ENCODE measurements around the gene MRPL36.
"Not testable (repeated sequence)": the region's sequence is repeated elsewhere in the genome, so short reads cannot be mapped to it uniquely, and the experiment has no call there.

Gene MRPL36

DNA sequence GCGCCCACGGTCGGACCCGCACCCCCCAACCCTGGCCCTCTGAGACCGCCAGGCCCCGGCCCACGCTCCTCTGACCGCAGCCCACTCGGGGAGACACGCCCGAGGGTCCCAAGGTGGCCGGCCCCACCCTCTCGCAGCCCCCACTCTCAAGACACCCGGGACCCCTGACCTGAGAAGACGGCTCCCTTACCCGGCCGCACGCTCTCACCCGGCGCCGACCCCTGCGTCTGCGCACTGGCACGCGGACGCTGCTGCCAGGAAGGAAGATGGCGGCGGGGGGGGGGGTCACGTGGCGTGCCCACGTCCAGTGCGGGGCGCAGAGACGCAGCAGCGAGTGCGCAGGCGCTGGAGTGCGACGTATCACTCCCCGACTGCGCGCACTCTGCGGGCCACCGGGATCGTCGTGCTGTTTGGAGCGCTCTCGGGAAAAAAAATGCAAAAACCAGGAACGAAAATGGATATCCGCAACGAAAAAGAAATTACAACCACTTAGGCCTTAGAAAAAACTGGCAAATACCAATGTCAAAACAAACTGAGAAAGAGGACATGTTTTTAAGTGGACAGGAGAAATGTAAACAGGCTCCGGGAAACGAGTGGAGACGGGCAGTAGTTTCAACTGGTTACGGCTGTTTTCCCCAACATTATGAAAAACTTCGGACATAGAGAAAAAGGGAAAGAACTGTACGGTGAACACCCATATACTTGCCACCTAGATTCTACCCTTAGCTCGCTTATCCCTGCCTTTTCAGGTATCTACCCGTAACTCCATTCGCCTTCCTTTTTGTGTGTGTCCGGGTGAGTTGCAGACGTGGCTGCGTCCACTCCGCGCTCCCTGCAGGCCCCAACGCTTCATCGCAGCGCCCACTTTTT lies at the start of gene MRPL36:
Gene MRPL36 (minus strand): TSS at position 236 of the 870 bp plus-strand sequence. CDS start 902 bp downstream, outside the sequence.
- DNase-seq (ENCODE audit: low read depth), result peak; percentile 77

DNA sequence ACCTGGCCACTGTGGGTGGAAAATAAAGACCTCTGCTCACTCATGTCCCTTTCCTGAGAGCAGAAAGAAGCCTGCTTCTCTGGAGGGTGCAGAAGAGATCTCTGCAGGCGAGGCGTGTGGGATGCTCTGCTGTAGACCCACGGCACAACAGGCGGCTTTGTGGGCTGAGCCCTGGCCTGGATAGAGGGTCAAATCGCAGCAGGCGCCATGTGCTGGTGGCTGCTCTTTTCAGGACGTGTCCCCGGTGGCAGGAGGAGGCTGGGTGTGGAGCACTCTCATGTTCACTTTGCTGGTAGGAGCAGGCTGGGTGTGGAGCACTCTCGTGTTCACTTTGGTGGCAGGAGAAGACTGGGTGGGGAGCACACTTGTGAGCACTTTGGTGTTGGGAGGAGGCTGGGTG lies 48.0 kb upstream of the MRPL36 start:
- no peak for DNase-seq (ENCODE audit: low read depth)

DNA sequence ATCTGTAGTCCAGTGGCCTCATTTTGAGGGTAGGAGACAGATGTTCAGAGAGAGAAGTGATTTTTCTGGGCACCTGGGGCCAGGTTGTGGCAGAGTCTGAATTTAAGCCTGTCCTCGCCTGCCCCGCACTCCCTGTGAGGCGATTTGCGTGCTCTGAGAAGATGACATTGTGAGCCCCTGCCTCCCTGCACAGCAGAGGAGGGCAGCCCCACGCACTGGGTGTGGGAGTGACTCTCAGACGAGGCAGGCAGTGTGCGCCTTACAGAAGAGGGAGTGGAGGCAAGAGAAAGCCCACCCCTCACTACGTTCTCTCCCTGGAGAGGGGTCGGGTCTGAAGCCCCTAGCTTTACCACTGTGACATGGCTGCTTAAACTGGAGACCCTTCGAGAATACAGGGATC lies 47.4 kb upstream of the MRPL36 start:
- no peak for DNase-seq (ENCODE audit: low read depth)

DNA sequence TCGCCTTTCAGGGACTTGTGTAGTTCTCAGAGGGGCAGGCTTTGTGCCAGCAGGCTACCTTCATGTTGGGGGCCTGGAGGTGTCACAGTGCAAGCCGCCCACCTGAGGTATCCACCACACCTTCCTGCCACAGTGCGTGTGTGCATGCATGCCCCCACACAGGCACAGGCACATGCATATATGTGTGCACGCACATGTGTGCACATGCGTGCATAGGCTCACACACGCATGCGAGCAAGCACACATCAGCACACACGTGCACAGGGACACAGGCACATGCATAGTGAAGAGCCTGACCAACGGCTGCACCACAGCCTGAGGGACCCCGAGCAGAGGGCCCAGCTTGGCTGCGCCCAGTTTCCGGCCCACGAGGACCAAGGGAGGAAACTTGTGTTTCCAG lies 46.9 kb upstream of the MRPL36 start:
- DNase-seq (ENCODE audit: low read depth), result no peak

DNA sequence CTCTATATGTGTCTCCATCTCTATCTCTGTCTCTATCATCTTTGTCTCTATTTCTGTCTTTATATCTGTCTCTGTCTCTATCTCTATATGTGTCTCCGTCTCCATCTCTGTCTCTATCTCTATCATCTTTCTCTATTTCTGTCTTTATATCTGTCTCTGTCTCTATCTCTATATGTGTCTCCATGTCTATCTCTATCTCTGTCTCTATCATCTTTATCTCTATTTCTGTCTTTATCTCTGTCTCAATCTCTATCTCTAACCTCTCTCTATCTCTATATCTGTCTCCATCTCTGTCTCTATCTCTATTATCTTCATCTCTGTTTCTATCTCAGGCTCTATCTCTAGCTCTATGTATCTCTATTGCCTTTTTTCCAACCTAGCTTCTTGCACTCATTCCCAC lies 46.1 kb upstream of the MRPL36 start:
- no peak for DNase-seq (ENCODE audit: low read depth)

GRCh38 chr5:1844708-1845436 lies 45.2 kb upstream of the MRPL36 start:
- DNase-seq (ENCODE audit: low read depth), result no peak

DNA sequence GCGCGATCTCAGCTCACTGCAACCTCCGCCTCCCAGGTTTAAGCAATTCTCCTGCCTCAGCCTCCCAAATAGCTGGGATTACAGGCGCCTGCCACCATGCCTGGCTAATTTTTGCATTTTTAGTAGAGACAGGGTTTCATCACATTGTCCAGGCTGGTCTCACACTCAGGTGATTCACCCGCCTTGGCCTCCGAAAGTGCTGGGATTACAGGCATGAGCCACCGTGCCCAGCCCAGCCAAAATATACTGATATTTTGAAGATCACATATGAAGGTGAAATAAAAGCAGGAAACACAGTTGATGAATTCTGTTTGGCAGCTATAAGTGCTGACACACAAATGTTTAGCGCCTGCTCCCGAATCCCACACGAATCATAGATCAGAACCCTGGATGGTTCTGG lies 44.1 kb upstream of the MRPL36 start:
- not testable (repeated sequence) for DNase-seq (ENCODE audit: low read depth)

DNA sequence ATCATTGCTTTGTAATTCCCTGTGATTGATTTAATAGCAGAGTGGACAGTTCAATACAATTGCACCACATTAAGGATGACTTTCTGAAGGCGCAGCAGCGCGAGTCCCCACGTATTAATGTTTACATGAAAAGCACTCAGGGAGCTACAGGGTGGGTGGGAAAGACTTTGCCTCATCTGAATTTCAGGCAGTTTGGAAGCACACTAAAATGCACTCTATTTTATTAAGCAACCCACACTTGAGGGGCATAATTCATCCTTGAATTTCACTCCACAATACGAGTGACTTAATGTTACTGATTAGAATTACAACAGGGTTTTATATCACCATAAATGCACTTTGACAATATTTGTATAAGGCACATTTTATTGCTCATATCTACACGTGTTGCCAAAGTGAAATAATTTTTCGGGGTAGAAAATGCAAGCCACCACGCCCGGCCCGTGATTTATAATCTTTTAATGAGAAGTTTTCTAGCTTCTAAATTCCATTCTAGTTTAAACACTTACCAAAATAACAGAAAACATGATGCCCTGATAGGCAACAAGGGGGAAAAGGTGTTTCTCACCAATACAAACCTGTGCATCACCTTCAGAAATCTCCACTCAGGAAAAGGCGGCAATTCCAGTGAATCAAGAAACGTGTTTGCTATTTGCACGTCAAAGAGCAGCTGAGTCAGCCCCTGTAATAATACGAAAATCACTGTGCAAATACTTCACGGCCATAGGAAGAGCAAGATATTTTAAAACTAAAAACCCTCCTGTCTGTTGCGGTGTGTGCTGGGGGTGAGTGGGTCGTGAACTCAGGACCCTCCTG lies 42.6 kb upstream of the MRPL36 start:
- DNase-seq (ENCODE audit: low read depth), result no peak

- no peak for DNase-seq (ENCODE audit: low read depth)
These were observed 41.3 kb upstream of the MRPL36 start for GRCh38 chr5:1840741-1841521.

GRCh38 chr5:1840071-1840547 lies 40.5 kb upstream of the MRPL36 start:
- DNase-seq (ENCODE audit: low read depth), result no peak

DNA sequence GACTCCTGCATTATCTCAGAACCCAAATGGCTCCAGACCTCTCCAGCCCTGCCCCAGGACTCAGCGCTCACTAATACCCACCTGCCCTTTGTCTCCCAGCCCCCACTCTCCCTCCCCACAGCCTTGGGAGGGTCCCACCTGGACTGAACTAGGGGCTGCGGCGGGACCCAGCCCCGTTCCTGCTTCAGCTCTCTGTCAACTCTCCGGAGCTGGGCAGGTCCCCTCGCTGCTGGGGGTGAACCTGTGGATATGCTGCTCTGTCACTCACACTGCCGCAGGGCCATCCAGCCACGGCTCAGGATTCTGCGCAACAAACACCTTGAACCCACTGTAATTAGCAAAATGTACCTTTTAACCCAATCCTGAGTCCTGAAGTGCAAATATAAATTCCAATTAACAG lies 38.4 kb upstream of the MRPL36 start:
- no peak for DNase-seq (ENCODE audit: low read depth)

- DNase-seq (ENCODE audit: low read depth), result no peak
These were observed 37.5 kb upstream of the MRPL36 start for GRCh38 chr5:1836891-1837880.

GRCh38 chr5:1836176-1836890 lies 36.7 kb upstream of the MRPL36 start:
- DNase-seq (ENCODE audit: low read depth), result no peak

DNA sequence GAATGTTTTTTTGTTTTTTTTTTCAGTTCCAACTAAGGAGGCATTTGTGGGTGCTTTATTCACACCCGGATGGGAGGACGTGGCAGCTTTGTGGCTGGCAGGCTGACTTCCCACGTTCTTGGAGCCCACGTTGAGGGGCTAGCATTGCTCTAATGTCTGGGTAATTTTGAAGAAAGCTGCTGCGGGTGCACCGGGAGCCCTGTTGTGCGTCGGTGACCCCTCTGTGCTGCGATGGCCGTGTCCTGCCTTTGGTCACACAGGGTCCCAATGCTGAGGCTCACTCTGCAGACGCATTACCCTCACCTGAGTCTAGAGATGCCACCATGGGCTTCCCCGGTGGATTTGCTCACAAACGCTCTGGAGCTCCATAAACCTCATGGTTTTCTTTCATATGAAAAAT lies 35.8 kb upstream of the MRPL36 start:
- no peak for DNase-seq (ENCODE audit: low read depth)

- no peak for DNase-seq (ENCODE audit: low read depth)
These were observed 35.2 kb upstream of the MRPL36 start for GRCh38 chr5:1834721-1835429.

DNA sequence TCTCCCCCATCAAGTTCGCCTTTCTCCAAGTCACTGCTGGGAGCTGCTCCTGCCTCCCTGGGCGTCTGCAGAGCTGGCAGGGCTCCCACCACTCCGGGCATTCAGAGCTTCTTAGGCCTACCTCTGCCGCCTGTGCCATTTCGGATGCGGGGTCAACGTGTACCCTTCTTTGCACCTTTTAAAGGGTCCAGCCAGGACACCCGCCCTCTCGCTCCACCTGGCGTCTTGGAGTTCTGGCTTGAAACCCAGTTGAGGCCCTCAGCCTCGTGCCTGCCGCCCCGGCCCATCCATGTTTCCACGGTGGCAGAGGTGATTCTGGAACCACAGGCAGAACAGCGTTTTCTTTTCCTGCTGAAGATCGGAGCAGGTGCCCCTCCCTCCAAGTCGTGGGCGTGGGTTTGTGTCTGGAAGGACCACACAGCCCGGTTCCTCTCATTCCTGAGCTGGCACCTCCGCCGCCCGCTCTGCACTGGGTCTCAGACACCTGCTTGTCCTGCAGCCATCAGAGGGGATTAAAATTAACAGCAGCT lies 34.5 kb upstream of the MRPL36 start:
- DNase-seq (ENCODE audit: low read depth), result no peak

DNA sequence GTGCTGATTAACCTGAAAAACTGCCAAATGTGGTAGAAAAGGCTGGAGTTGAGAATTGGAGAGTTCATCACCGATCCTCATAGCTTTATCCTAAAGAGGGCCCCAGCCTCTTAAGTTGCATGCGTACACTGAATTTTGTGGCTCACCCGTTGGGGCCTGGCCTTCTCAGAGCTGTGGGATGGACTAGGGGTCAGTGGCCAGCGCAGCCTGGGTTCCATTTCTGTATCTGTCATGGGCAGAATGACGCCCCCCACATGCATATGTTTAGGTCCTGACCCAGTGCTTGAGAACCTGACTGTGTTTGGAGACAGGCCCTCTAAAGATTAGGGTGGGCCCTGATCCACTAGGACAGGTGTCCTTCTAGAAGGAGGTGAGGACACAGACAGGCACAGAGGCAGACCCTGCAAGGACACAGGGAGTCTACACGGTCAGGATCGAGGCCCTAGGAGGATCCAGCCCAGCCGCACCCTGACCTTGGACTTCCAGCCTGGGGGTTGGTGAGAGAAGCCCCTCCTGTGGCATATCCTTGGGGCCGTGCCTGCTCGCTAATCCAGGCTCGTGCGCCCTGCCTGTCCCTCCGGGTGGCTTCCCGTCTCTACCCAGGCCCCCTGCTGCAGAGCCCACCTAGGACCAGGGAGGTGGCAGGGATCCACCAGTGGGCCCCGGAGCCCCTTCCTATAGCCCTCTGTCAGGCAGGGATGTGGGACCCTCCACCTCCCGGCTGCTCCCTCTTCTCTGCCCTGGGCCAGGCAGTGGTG lies 33.8 kb upstream of the MRPL36 start:
- no peak for DNase-seq (ENCODE audit: low read depth)

Measured in stromal cell of bone marrow (primary cell).